WI38 (cell line): ENCODE results near the gene ALK.

Experiments used
- H3K4me3 ChIP-seq: 2 replicates; pipeline ENCODE4 v1.5.1; 2011; ENCODE audit warnings: low read depth, mild to moderate bottlenecking, control low read depth, low read length
- TF ChIP-seq, protein P1 (sequence below): IDR thresholded peaks from 2 replicates; pipeline ENCODE4 v1.5.1; 2012; ENCODE audit warnings: low read depth, mild to moderate bottlenecking, control low read depth, low read length

ALK gene

DNA sequence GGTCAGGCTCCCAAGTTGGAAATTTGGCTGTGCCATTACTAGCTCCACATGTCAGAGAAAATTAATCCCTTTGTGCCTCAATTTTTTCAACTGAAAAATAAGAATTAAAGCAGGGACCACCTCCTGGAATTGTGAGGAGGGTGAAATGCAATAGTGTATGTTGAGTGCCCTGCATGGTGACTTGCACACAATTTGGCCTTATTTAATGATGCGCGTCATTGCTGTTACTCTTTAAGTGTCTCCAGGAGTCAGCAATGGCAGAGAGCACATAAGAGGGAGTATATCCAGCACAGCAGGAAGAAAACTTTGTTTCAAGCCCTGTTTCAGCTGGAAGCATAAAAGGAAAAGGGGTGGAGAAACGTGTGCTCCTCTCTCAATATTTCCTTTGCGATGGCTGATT is 215.8 kb downstream of the ALK start:
- TF ChIP-seq, protein P1, sequence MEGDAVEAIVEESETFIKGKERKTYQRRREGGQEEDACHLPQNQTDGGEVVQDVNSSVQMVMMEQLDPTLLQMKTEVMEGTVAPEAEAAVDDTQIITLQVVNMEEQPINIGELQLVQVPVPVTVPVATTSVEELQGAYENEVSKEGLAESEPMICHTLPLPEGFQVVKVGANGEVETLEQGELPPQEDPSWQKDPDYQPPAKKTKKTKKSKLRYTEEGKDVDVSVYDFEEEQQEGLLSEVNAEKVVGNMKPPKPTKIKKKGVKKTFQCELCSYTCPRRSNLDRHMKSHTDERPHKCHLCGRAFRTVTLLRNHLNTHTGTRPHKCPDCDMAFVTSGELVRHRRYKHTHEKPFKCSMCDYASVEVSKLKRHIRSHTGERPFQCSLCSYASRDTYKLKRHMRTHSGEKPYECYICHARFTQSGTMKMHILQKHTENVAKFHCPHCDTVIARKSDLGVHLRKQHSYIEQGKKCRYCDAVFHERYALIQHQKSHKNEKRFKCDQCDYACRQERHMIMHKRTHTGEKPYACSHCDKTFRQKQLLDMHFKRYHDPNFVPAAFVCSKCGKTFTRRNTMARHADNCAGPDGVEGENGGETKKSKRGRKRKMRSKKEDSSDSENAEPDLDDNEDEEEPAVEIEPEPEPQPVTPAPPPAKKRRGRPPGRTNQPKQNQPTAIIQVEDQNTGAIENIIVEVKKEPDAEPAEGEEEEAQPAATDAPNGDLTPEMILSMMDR = no peak
- H3K4me3 ChIP-seq = no peak overlapping the region

DNA sequence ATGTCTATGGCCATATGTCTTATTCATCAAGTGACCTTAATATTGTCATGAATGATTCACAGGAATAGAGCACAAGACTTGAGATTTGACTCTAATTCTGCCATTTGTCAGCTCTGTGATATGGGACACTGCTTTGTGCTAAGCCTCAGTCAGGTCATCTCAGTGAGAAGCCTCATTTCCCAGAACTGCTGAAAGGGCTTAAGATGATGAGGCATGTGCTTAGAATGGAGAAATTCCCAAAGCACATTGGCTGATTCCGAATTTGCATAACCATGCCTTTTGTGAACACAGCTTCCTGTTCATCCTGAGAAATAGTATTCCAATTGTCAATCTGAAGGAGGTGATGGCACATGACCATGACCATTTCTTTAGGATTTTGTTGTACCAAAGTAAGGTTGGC is 218.1 kb downstream of the ALK start:
- TF ChIP-seq, protein P1 = no peak
- H3K4me3 ChIP-seq = no peak overlapping the region

DNA sequence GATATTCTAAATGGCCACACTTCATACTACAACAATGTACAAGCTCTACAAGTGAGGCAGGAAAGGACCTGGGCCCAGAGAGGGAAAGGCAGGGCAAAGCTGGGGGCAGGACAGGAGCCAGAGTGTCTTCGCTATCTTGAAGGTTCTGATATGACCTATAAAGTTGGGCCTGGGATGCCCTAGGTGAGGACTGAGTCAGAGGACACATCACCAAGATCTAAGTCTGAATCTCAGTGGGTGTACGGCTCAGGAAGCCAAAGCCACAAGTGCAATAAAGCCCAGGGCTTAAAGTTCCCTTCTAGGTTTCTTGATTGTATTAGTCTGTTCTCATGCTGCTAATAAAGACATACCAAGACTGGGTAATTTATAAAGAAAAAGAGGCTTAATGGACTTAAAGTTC is 219.1 kb downstream of the ALK start:
- TF ChIP-seq, protein P1 = no peak
- H3K4me3 ChIP-seq = no peak overlapping the region

DNA sequence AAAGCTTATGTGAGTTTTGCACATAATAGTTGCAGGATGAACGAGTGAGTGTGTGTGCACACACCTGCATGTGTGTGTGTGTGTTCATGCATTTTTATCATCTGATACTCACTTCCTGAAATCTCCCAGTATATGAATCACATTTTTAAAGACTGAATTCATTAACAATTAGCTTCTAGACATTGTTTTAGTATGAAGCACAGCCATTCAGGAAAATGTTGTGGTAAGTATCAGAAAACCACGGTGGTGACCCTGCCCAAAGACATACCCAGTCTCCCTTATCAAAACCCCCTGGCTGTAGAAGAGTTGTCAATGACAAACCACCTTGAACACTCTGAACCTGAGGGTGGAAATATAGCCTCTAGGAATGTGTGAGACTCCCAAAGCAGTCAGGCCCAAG is 220.8 kb downstream of the ALK start:
- TF ChIP-seq, protein P1 = no peak
- H3K4me3 ChIP-seq = no peak overlapping the region

DNA sequence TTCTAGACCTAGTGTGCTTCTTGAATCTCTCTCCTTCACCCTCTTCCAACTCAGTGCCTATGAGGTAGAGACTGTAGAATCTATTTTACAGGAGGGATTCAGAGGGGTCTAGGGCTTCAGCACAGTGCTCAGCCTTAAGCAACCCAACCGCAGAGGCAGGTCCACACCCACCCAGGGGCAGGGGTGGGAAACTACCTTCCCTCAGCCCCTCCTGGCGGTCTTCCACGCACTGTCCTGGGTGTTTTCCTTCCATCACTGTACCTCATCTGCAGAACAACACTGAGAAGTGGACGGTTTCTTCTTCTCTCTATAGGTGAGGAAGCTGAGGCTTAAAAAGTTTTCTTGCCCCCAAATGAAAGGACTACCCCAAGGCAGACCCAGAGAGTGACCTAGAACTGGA is 222.3 kb downstream of the ALK start:
- TF ChIP-seq, protein P1 = no peak
- H3K4me3 ChIP-seq = no peak overlapping the region

DNA sequence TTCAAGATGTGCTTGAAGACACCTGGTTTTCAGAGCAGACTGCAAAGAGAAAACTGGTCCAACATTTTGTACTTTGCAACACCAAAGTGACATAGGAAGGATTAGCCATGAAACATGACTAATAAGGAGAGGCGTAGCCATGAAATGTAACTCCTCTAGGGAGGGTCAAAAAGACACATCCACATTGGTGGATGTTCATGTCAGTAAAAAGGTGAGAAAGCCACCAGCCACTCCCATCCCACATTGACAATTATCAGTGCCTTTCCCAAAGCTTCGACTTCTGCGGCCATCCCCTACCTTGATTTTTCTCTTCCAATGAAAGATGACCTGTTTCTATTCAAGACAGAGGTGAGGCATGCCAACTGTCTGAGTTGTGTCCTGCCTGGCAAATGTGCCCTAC is 223.2 kb downstream of the ALK start:
- H3K4me3 ChIP-seq = no peak overlapping the region
- TF ChIP-seq, protein P1 = no peak

DNA sequence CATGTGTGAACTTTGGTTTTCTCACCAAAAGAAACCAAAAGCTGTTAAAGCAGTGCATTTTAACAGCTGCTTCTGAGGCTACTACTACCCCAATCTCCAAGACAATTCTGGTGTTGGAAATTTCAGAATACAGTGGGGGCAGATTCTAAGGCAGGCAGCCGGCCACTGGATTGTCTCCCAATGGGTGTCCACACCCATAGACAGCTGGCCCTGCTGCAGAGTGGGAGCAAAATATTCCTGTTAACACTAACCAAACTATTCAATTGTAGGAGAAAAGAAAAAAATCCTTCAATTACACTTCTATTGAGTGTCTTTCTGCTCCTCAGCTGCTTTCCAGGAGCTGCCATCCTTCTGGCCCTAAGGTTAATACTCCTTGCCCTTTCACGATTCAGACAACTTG is 223.7 kb downstream of the ALK start:
- no peak overlapping the region for H3K4me3 ChIP-seq
- TF ChIP-seq, protein P1 = no peak

DNA sequence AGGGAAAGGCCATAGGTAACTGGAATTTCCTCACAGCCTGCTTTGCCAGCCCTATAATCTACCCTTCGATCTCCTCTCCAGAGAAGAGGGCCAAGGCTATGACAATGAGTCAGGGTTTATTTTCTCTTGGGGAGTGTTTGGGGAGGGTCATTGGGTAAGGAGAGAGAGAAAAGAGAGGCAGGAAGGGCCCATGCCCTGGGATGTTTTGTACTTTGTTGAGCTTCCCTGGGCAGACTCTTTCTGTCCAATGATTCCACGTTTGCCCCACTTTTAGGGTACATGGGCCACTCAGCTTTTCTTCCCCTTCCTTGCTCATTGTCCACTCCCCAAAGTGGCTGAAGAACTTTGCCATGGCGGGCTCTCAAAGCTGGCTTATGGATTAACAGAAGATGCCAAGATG is 224.2 kb downstream of the ALK start:
- no peak overlapping the region for H3K4me3 ChIP-seq
- TF ChIP-seq, protein P1 = no peak
